Activated CD4-positive, alpha-beta T cell treated with anti-CD3 and anti-CD28 coated beads, Interleukin-2, Interleukin-6, amounts not matched to agents 100 ng/mL and 50 ng/mL, durations not matched to agents 16 hours and 8 hours (primary cell): Measurements from ENCODE around the gene EDAR.

Experiments
- DNase-seq: peaks from one replicate; pipeline ENCODE4 v3.0.0-alpha.2; 2020

EDAR gene

GRCh38 chr2:109000738-109001137 is 11.7 kb upstream of the EDAR start:
- DNase-seq: no peak

GRCh38 chr2:108998911-108999310 is 9.9 kb upstream of the EDAR start:
- DNase-seq: no peak

GRCh38 chr2:108994178-108994577 is 5.2 kb upstream of the EDAR start:
- DNase-seq: no peak

- no peak for DNase-seq
These were observed 4.3 kb upstream of the EDAR start for GRCh38 chr2:108993095-108993937.

GRCh38 chr2:108988076-108988795 is 784 bp downstream of the EDAR start:
- no peak for DNase-seq

- no peak for DNase-seq
These were observed 2.0 kb downstream of the EDAR start for GRCh38 chr2:108986916-108987510.

- DNase-seq: no peak
These were observed 5.4 kb downstream of the EDAR start for GRCh38 chr2:108983610-108984009.

GRCh38 chr2:108983061-108983460 is 6.0 kb downstream of the EDAR start:
- no peak for DNase-seq

GRCh38 chr2:108982259-108982679 is 6.8 kb downstream of the EDAR start:
- DNase-seq: no peak

GRCh38 chr2:108981846-108982245 is 7.2 kb downstream of the EDAR start:
- no peak for DNase-seq

- DNase-seq: no peak
These were observed 8.9 kb downstream of the EDAR start for GRCh38 chr2:108980076-108980475.

GRCh38 chr2:108979461-108979860 is 9.6 kb downstream of the EDAR start:
- DNase-seq: no peak

GRCh38 chr2:108978709-108979111 is 10.3 kb downstream of the EDAR start:
- no peak for DNase-seq

- DNase-seq: no peak
These were observed 13.2 kb downstream of the EDAR start for GRCh38 chr2:108975613-108976435.

- DNase-seq: no peak
These were observed 14.3 kb downstream of the EDAR start for GRCh38 chr2:108974674-108975073.

GRCh38 chr2:108972663-108973062 is 16.4 kb downstream of the EDAR start:
- DNase-seq: no peak

- DNase-seq: no peak
These were observed 17.1 kb downstream of the EDAR start for GRCh38 chr2:108971661-108972566.

GRCh38 chr2:108970369-108970768 is 18.7 kb downstream of the EDAR start:
- no peak for DNase-seq

GRCh38 chr2:108969856-108970255 is 19.2 kb downstream of the EDAR start:
- DNase-seq: no peak

GRCh38 chr2:108968619-108969018 is 20.4 kb downstream of the EDAR start:
- DNase-seq: no peak

GRCh38 chr2:108967757-108968156 is 21.3 kb downstream of the EDAR start:
- DNase-seq: no peak
